Stimulated activated CD8-positive, alpha-beta memory T cell treated with anti-CD3 and anti-CD28 coated beads, Interleukin-4, amount 100 ng/mL, for 48 hours (primary cell): ENCODE results near the gene SH3RF3.
A peak's percentile ranks its signal among the peaks of the same experiment; 100 is the strongest.

Source experiments
- DNase-seq: peaks from one replicate; pipeline ENCODE4 v3.0.0-alpha.2; 2020

The SH3RF3 gene

GRCh38 chr2:109139865-109140396, 10.9 kb downstream of the SH3RF3 start:
- no peak for DNase-seq

- DNase-seq: no peak
Measured at GRCh38 chr2:109141006-109141600, 12.1 kb downstream of the SH3RF3 start.

GRCh38 chr2:109141727-109142283, 12.8 kb downstream of the SH3RF3 start:
- no peak for DNase-seq

- DNase-seq: no peak
Measured at GRCh38 chr2:109142416-109143210, 13.6 kb downstream of the SH3RF3 start.

- DNase-seq: peak; percentile 69
Measured at GRCh38 chr2:109143214-109144187, 14.5 kb downstream of the SH3RF3 start.

- no peak for DNase-seq
Measured at GRCh38 chr2:109144271-109144670, 15.3 kb downstream of the SH3RF3 start.

DNA sequence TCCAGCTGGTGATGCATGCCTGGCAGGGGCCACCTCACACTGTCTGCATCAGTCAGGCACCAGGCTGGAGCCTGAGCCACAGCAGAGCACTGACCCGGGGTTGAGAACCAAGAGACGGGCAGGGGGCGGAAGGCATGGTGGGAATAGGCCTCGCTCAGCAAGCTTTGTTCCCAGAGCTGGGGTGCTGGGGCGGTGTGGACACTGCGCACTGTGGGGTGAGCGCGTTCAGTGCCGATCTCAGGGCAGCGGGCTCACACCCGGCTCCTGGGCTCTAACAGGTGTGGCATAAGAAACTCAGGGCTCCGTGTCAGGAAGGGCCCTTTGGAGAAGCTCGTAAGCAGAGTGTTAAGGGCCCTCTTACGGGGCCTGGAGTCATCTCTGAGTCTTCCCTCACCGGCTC, 15.7 kb downstream of the SH3RF3 start:
- no peak for DNase-seq

GRCh38 chr2:109145286-109145685, 16.3 kb downstream of the SH3RF3 start:
- DNase-seq: no peak

DNA sequence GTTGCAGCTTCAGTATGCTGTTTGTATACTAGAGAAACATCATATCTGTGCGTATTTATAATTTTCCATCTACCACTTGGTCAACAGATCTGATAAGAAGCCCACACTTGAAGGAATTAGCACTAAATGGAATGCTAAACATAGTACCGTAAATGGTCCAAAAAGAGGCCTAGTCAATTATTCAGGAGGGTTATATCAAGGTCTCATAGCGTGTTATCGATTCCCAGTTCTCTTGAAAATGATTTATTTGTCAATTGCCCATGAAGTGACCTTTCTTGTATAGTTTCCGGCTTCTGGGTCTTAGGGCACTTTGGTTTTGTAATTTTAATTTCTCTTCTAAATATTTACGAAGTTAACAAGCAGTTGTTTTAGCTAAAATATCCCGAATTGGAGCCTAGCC, 18.4 kb downstream of the SH3RF3 start:
- DNase-seq: no peak

- DNase-seq: no peak
Measured at GRCh38 chr2:109148117-109148746, 19.2 kb downstream of the SH3RF3 start.

DNA sequence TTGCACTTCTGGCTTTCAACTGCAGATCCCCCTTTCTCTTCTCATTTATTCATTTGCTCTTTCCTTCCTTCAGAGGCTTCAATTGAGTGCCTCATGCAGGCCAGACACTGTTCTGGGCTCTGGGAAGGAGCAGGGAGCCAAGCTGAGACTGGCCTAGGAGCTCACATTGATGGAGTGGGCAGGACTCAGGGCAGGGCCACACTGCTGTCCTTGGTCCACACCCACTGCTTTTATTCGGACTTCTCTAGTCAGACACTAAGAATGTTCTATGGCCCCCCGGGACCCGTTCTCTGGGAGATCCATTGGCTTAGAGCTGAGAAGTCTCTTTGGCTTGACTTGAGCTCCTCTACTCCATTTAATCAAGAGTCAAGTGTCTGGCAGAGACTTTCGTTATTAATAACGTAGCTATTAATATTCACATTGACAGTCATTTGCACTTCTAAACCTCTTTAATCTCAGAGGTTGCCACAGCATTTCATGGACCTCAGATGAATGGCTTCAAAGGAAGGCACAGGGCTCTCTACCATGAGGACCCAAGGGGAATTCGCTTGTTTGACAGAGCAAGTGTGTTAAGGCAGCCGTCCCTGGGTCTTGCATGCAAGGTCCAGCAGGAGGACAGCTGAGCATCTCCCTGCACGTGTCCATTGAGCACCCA, 20.1 kb downstream of the SH3RF3 start:
- no peak for DNase-seq

DNA sequence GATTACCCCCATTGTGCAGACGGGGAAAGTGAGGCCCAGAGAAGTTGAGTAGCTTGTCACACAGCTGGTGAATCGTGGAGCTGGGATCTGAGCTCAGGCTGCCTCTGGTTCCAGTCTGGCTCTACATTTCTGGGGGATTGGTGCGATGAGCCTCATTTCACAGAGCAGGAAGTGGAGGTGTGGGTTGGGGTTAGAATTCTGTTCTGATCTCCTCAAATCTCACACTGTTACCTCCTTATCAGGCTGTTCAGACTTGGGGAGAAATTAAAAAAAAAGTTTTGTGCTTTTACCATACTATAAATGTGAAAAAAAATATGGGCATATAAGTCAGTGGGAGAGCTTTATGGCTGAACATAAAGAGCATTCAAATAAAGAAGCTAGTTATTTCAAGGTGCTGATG, 21.6 kb downstream of the SH3RF3 start:
- no peak for DNase-seq

GRCh38 chr2:109151519-109151918, 22.5 kb downstream of the SH3RF3 start:
- DNase-seq: no peak

DNA sequence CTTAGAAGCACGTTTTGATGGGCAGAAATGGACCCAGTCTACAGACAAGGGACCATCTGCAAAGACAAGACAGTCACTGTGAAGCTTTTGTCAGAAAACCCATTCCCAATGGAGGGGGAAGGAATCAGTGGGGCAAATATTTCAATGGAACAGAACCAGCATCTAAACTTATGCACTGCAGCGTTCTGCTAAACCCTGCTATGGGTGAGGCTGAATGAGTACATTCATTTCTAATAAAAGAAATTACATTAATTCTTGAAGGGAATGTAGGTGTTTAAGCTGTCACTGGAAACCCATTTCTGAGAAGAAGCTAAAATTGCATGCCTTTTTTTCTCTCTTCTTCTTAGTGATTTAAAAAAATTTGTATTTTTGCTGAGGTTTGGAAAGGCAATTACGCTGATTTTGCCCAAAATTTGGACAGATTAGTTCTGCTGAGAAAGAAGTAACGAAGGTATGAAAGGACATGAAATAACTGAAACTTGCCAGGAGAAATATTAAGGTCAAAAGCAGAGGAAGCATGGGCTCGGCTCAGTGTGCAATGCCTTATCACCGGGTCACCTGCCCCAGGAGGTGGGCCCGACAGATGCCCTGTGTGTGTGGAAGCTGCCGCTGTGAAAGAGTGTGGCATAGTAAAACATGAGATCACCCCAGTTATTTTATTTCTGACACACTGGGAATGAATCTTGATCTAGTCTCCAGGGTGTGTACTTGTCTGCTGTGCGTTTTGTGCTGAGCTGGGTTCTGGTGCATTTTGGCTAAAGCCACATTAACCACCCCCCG, 24.2 kb downstream of the SH3RF3 start:
- DNase-seq: no peak

DNA sequence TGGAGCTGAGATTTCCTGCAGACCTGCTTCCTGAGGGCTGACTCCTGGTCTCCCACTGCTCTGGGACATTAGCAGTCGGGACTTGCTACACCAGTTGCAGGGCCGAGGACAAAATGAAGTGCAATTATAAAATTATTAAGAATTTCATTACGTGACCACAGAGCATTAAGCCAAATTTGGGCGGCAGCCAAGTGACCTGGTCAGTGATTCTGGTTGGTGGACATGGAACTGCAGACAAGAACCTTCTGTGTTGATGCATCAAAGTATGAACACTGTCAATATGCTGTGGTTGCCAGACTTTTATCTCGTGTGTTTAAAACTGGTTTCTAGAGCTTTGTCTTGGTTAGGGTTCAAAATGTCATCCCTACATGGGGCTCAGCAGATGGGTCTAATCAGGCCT, 24.8 kb downstream of the SH3RF3 start:
- no peak for DNase-seq

DNA sequence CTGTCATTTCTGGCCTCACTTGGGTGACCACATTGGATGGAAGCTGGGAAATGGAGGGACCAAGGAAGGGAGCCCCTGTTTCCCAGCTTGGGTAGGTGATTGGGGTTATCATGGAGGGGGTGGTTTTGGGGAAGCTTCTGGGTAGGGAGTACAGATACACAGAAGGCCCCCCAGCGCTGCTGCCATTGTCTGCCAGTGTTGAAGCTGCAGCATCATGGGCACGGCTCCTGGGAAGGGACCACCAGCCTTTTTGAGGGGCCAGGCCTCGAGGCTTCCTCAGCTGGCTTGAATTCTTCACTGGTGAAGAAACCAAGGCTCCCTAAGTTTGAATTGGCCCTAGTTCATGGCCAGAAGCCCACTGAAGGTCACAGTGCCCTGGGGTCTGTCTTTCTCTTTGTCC, 25.2 kb downstream of the SH3RF3 start:
- DNase-seq: no peak

GRCh38 chr2:109155553-109156451, 26.8 kb downstream of the SH3RF3 start:
- no peak for DNase-seq

- DNase-seq: no peak
Measured at GRCh38 chr2:109157563-109158105, 28.6 kb downstream of the SH3RF3 start.

- DNase-seq: no peak
Measured at GRCh38 chr2:109158237-109158636, 29.2 kb downstream of the SH3RF3 start.

DNA sequence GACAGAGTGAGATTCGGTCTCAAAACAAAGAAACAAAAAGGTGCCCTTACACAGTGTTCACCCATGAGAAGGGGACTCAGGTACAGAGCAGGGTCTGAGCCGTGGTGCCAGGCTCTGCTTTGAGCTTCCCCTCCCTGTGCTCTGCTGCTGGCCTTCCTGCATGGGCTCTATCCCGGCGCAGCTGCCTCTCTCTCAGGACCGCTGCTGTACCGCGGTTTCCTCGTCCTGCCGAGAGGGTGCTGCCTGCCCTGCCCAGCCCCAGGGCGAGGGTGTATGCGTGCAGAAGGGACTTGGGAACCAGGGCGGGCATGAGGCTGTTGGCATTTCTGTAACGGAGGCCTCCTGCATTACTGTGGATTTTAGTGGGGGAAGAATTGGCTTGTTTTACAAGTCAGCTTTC, 30.1 kb downstream of the SH3RF3 start:
- no peak for DNase-seq
